GM21529 (cell line): ENCODE results near the gene VWA8.
"Not testable (repeated sequence)": the region's sequence is repeated elsewhere in the genome, so short reads cannot be mapped to it uniquely, and the experiment has no call there.

Experiments used
- ATAC-seq: cut with Tn5 transposase; IDR thresholded peaks from one replicate; pipeline ENCODE4 v1.9.1; 2021; ENCODE audit not compliant: unreplicated experiment

Gene VWA8

GRCh38 chr13:41651413-41652058 is 309.4 kb downstream of the VWA8 start:
- ATAC-seq, result no peak

- ATAC-seq, result no peak
These were observed 310.2 kb downstream of the VWA8 start for GRCh38 chr13:41650706-41651105.

- no peak for ATAC-seq
These were observed 311.2 kb downstream of the VWA8 start for GRCh38 chr13:41649659-41650058.

- ATAC-seq, result no peak
These were observed 312.5 kb downstream of the VWA8 start for GRCh38 chr13:41648314-41648935.

- not testable (repeated sequence) for ATAC-seq
These were observed 313.1 kb downstream of the VWA8 start for GRCh38 chr13:41647699-41648313.

GRCh38 chr13:41645331-41645730 is 315.6 kb downstream of the VWA8 start:
- no peak for ATAC-seq

- no peak for ATAC-seq
These were observed 316.2 kb downstream of the VWA8 start for GRCh38 chr13:41644742-41645141.

- no peak for ATAC-seq
These were observed 317.4 kb downstream of the VWA8 start for GRCh38 chr13:41643507-41643906.

GRCh38 chr13:41641961-41642360 is 318.9 kb downstream of the VWA8 start:
- no peak for ATAC-seq

GRCh38 chr13:41641429-41641828 is 319.5 kb downstream of the VWA8 start:
- no peak for ATAC-seq

GRCh38 chr13:41639955-41640780 is 320.7 kb downstream of the VWA8 start:
- no peak for ATAC-seq

GRCh38 chr13:41639237-41639904 is 321.5 kb downstream of the VWA8 start:
- ATAC-seq, result no peak

- ATAC-seq, result no peak
These were observed 323.3 kb downstream of the VWA8 start for GRCh38 chr13:41637586-41637985.

GRCh38 chr13:41637032-41637431 is 323.9 kb downstream of the VWA8 start:
- ATAC-seq, result not testable (repeated sequence)

GRCh38 chr13:41636590-41636989 is 324.3 kb downstream of the VWA8 start:
- not testable (repeated sequence) for ATAC-seq

- no peak for ATAC-seq
These were observed 326.5 kb downstream of the VWA8 start for GRCh38 chr13:41634407-41634806.

- no peak for ATAC-seq
These were observed 327.1 kb downstream of the VWA8 start for GRCh38 chr13:41633776-41634175.

GRCh38 chr13:41631296-41631965 is 329.5 kb downstream of the VWA8 start:
- no peak for ATAC-seq

- no peak for ATAC-seq
These were observed 333.5 kb downstream of the VWA8 start for GRCh38 chr13:41627425-41627824.

GRCh38 chr13:41624041-41624440 is 336.9 kb downstream of the VWA8 start:
- ATAC-seq, result no peak
